ENCODE results near the gene OXER1. TPM values are rescaled to one million over a fixed set of nuclear protein-coding genes. Genes with fewer than 3 reads are reported as not detected.

Gene OXER1
- total and polyA plus RNA-seq, 7 experiments from 2014 or later, result 0.12 to 3.0 (median 0.36) TPM; not detected in 3

- no peak overlapping the region for H3K4me3 Mint-ChIP-seq
These were observed 42.0 kb downstream of the OXER1 start for GRCh38 chr2:42721898-42722297.

GRCh38 chr2:42714686-42715085 lies 49.2 kb downstream of the OXER1 start:
- no peak for ATAC-seq

More at GRCh38 chr2:42721898-42722297, 42.0 kb downstream of the OXER1 start:
- CTCF ChIA-PET, result interaction anchor here (0.6 to 0.8 kb wide), 2 partner anchors 58 to 70 kb away, joined by 3 read pairs; partner anchors contain the start of gene HAAO
- Histone ChIP-seq H3K4me1 (ENCODE audit: control insufficient read depth in 2 of 2, insufficient read depth in 2 of 2, low read length in 2 of 2) (no peaks in the 10 kb centered on the region), H3K9me3 (ENCODE audit: control insufficient read depth in 2 of 3, low read length in 3 of 3) (no peaks in the 10 kb centered on the region), H3K4me3 (ENCODE audit: low read length) (no peak overlapping the region), H3K27me3 (ENCODE audit: control insufficient read depth in 2 of 2, insufficient read depth in 2 of 2, low read length in 2 of 2) (no peaks in the 10 kb centered on the region), H3K27ac (ENCODE audit: low read depth, low read length) (no peak overlapping the region), H3K36me3 (ENCODE audit: control insufficient read depth in 2 of 3, insufficient read depth in 3 of 3, low read length in 3 of 3) (peaks cover 0 to 29% (median 0%) of the 10 kb centered on the region in 3 experiments)
- H3K4me1 Mint-ChIP-seq, result peaks cover 0 to 14% (median 0%) of the 10 kb centered on the region in 7 donors
- no peak for DNase-seq
- intact Hi-C loops (cut with micrococcal nuclease), result no loop called here
- peaks cover 7 to 43% (median 31%) of the 10 kb centered on the region in 5 donors for H3K36me3 Mint-ChIP-seq
- H3K27me3 Mint-ChIP-seq, result no peaks in the 10 kb centered on the region
- no peaks in the 10 kb centered on the region for H3K9me3 Mint-ChIP-seq
- no peak overlapping the region for H3K27ac Mint-ChIP-seq
- no peak for ATAC-seq
- POLR2A ChIA-PET, result interaction anchor here (0.5 kb wide), 1 partner anchor 1621 kb away, joined by 3 read pairs; no protein-coding TSS in a partner anchor

GRCh38 chr2:42713920-42714319 lies 50.0 kb downstream of the OXER1 start:
- no peaks in the 10 kb centered on the region for H3K27me3 ChIP-seq (ENCODE audit: control insufficient read depth in 2 of 2, insufficient read depth in 2 of 2, low read length in 2 of 2)
- DNase-seq, result no peak
- H3K27me3 Mint-ChIP-seq, result no peaks in the 10 kb centered on the region
- no peaks in the 10 kb centered on the region for H3K9me3 ChIP-seq (ENCODE audit: control insufficient read depth in 2 of 3, low read length in 3 of 3)
- no peaks in the 10 kb centered on the region for H3K4me1 ChIP-seq (ENCODE audit: control insufficient read depth in 2 of 2, insufficient read depth in 2 of 2, low read length in 2 of 2)
- no peak overlapping the region for H3K27ac ChIP-seq (ENCODE audit: low read depth, low read length)
- intact Hi-C loops (cut with micrococcal nuclease), result no loop called here
- no peak overlapping the region for H3K4me3 ChIP-seq (ENCODE audit: low read length)
- H3K4me3 Mint-ChIP-seq, result no peak overlapping the region
- H3K9me3 Mint-ChIP-seq, result peaks cover 0 to 3% (median 0%) of the 10 kb centered on the region in 11 donors
- peaks cover 0 to 3% (median 0%) of the 10 kb centered on the region in 7 donors for H3K4me1 Mint-ChIP-seq
- H3K27ac Mint-ChIP-seq, result no peak overlapping the region
- H3K36me3 ChIP-seq (ENCODE audit: control insufficient read depth in 2 of 3, insufficient read depth in 3 of 3, low read length in 3 of 3), result peaks cover 0 to under 1% (median 0%) of the 10 kb centered on the region in 3 experiments
- ATAC-seq, result no peak
- ChIA-PET POLR2A (no interaction called here), CTCF (no interaction called here)
- H3K36me3 Mint-ChIP-seq, result peaks cover 6 to 38% (median 15%) of the 10 kb centered on the region in 5 donors

More at GRCh38 chr2:42714686-42715085, 49.2 kb downstream of the OXER1 start:
- no peak for DNase-seq
- Histone ChIP-seq H3K27me3 (ENCODE audit: control insufficient read depth in 2 of 2, insufficient read depth in 2 of 2, low read length in 2 of 2) (no peaks in the 10 kb centered on the region), H3K27ac (ENCODE audit: low read depth, low read length) (no peak overlapping the region), H3K4me3 (ENCODE audit: low read length) (no peak overlapping the region), H3K9me3 (ENCODE audit: control insufficient read depth in 2 of 3, low read length in 3 of 3) (no peaks in the 10 kb centered on the region), H3K36me3 (ENCODE audit: control insufficient read depth in 2 of 3, insufficient read depth in 3 of 3, low read length in 3 of 3) (no peaks in the 10 kb centered on the region), H3K4me1 (ENCODE audit: control insufficient read depth in 2 of 2, insufficient read depth in 2 of 2, low read length in 2 of 2) (no peaks in the 10 kb centered on the region)
- ChIA-PET CTCF (no interaction called here), POLR2A (no interaction called here)
- intact Hi-C loops (cut with micrococcal nuclease), result no loop called here
- peaks cover 0 to 3% (median 0%) of the 10 kb centered on the region in 7 donors for H3K4me1 Mint-ChIP-seq
- H3K36me3 Mint-ChIP-seq, result peaks cover 7 to 34% (median 10%) of the 10 kb centered on the region in 5 donors
- H3K9me3 Mint-ChIP-seq, result peaks cover 0 to 3% (median 0%) of the 10 kb centered on the region in 11 donors
- no peaks in the 10 kb centered on the region for H3K27me3 Mint-ChIP-seq
- no peak overlapping the region for H3K27ac Mint-ChIP-seq
- H3K4me3 Mint-ChIP-seq, result no peak overlapping the region

GRCh38 chr2:42712934-42713333 lies 51.0 kb downstream of the OXER1 start:
- peaks cover 0 to 3% (median 0%) of the 10 kb centered on the region in 7 donors for H3K4me1 Mint-ChIP-seq
- no peaks in the 10 kb centered on the region for H3K9me3 ChIP-seq (ENCODE audit: control insufficient read depth in 2 of 3, low read length in 3 of 3)
- POLR2A ChIA-PET, result interaction anchor here (0.7 kb wide), 1 partner anchor 9 kb away, joined by 3 read pairs; no protein-coding TSS in a partner anchor
- H3K27ac ChIP-seq (ENCODE audit: low read depth, low read length), result no peak overlapping the region
- H3K4me3 ChIP-seq (ENCODE audit: low read length), result no peak overlapping the region
- peaks cover 0 to 3% (median 0%) of the 10 kb centered on the region in 11 donors for H3K9me3 Mint-ChIP-seq
- ATAC-seq (no peak), DNase-seq (no peak)
- intact Hi-C loops (cut with micrococcal nuclease), result no loop called here
- no peak overlapping the region for H3K4me3 Mint-ChIP-seq
- CTCF ChIA-PET, result interaction anchor here (0.6 kb wide), 1 partner anchor 11 kb away, joined by 3 read pairs; no protein-coding TSS in a partner anchor
- H3K27ac Mint-ChIP-seq, result no peak overlapping the region
- H3K4me1 ChIP-seq (ENCODE audit: control insufficient read depth in 2 of 2, insufficient read depth in 2 of 2, low read length in 2 of 2), result no peaks in the 10 kb centered on the region
- H3K27me3 Mint-ChIP-seq, result no peaks in the 10 kb centered on the region
- peaks cover 8 to 46% (median 17%) of the 10 kb centered on the region in 5 donors for H3K36me3 Mint-ChIP-seq
- H3K27me3 ChIP-seq (ENCODE audit: control insufficient read depth in 2 of 2, insufficient read depth in 2 of 2, low read length in 2 of 2), result no peaks in the 10 kb centered on the region
- H3K36me3 ChIP-seq (ENCODE audit: control insufficient read depth in 2 of 3, insufficient read depth in 3 of 3, low read length in 3 of 3), result peaks cover 0 to 6% (median 0%) of the 10 kb centered on the region in 3 experiments

Other genes starting within 250 kb of the OXER1 start
- gene MTA3, start 195.5 kb downstream of the OXER1 start, total RNA-seq, result 10 to 100 TPM; 23.9 to 49.1 (median 34.3) TPM
- gene MTA3, start 195.5 kb downstream of the OXER1 start, polyA plus RNA-seq, result 10 to 100 TPM; 24.2 to 25.1 TPM
- 1 to 10 TPM in 2 of 5 experiments, under 1 TPM in 1, not detected in 2; 0.82 to 5.1 (median 1.8) TPM for gene HAAO, start 28.4 kb upstream of the OXER1 start, total RNA-seq
- under 1 TPM in 1 of 2 donors, not detected in 1; 0.33 TPM for gene HAAO, start 28.4 kb upstream of the OXER1 start, polyA plus RNA-seq

All from naive thymus-derived CD4-positive, alpha-beta T cell (primary cell).